SK-N-SH (cell line): ENCODE measurements around the gene DBR1. TPM values are rescaled to one million over a fixed set of nuclear protein-coding genes. Genes with fewer than 3 reads are reported as not detected.

ENCODE experiments used
- CTCF ChIA-PET: fragments of 300-600, 350-600 bp; formaldehyde crosslinking; extraction: SDS; loops from one replicate; lab custom pipeline; 2021; lab: Yijun Ruan, JAX
- POLR2A ChIA-PET: fragments of 350-600 bp; sonication (Branson Sonifier 250); formaldehyde crosslinking; extraction: SDS; loops from one replicate; lab custom pipeline; 2020; ENCODE audit warnings: antibody characterized with exemption, inconsistent platforms; lab: Yijun Ruan, JAX
- DNase-seq: peaks from one replicate; pipeline ENCODE4 v3.0.0; 2012
- H2AFZ ChIP-seq: fragments of 200-600 bp; sonication (generic); 2 replicates; pipeline ENCODE4 v1.8.1; 2016; ENCODE audit warnings: antibody characterized with exemption, mild to moderate bottlenecking, low read depth
- H3F3A ChIP-seq: fragments of 200-600 bp; sonication (generic); replicated peaks from 2 replicates; pipeline ENCODE3; 2016; ENCODE audit warnings: antibody characterized with exemption, mild to moderate bottlenecking; ENCODE audit not compliant: insufficient read depth
- H3K27ac ChIP-seq, 2 experiments: fragments of 200-500 bp in 1 of 2; fragments of 200-600 bp in 1 of 2; sonication (Bioruptor generic) in 1 of 2; sonication (generic), shearing (Covaris generic) in 1 of 2; 2 replicates each; pipeline versions ENCODE4 v1.5.1 to v1.6.1; 2014 to 2016; ENCODE audit warnings: low read depth in 2 of 2, inconsistent platforms in 1 of 2, low read length in 1 of 2, mild to moderate bottlenecking in 1 of 2, mixed read lengths in 1 of 2
- H3K27me3 ChIP-seq: fragments of 200-600 bp; sonication (generic), shearing (Covaris generic); 2 replicates; pipeline ENCODE4 v1.6.1; 2016; ENCODE audit warnings: mixed run types; ENCODE audit not compliant: insufficient read depth
- H3K36me3 ChIP-seq, 2 experiments: fragments of 200-500 bp in 1 of 2; fragments of 200-600 bp in 1 of 2; sonication (Bioruptor generic) in 1 of 2; sonication (generic) in 1 of 2; replicated peaks in 1 of 2; 2 replicates each; pipeline versions ENCODE3 to v1.5.1; 2014 to 2016; ENCODE audit warnings: low read length in 1 of 2, mild to moderate bottlenecking in 1 of 2; ENCODE audit not compliant: insufficient read depth in 2 of 2, control insufficient read depth in 1 of 2
- H3K4me1 ChIP-seq, 2 experiments: fragments of 200-500 bp in 1 of 2; fragments of 200-600 bp in 1 of 2; sonication (Bioruptor generic) in 1 of 2; sonication (generic), shearing (Covaris generic) in 1 of 2; 2 replicates each; pipeline versions ENCODE4 v1.5.1 to v1.6.1; 2014 to 2016; ENCODE audit warnings: low read depth in 1 of 2, low read length in 1 of 2, mixed run types in 1 of 2; ENCODE audit not compliant: insufficient read depth in 2 of 2, control insufficient read depth in 1 of 2
- H3K4me2 ChIP-seq: fragments of 200-600 bp; sonication (generic), shearing (Covaris generic); 2 replicates; pipeline ENCODE4 v1.6.1; 2017; ENCODE audit warnings: mixed run types
- H3K4me3 ChIP-seq, 2 experiments: fragments of 200-500 bp in 1 of 2; fragments of 200-600 bp in 1 of 2; sonication (Bioruptor generic) in 1 of 2; sonication (generic), shearing (Covaris generic) in 1 of 2; 2 replicates each; pipeline versions ENCODE4 v1.5.1 to v1.8.1; 2014 to 2016; ENCODE audit warnings: low read depth in 2 of 2, inconsistent platforms in 1 of 2, low read length in 1 of 2, mild to moderate bottlenecking in 1 of 2, mixed read lengths in 1 of 2, moderate library complexity in 1 of 2
- H3K79me2 ChIP-seq: fragments of 200-600 bp; sonication (generic); 2 replicates; pipeline ENCODE4 v1.8.1; 2017; ENCODE audit warnings: mild to moderate bottlenecking; ENCODE audit not compliant: insufficient read depth
- H3K9ac ChIP-seq: fragments of 200-600 bp; sonication (generic); 2 replicates; pipeline ENCODE4 v1.6.1; 2017; ENCODE audit warnings: mixed run types
- H3K9me2 ChIP-seq: fragments of 200-600 bp; sonication (generic); 2 replicates; pipeline ENCODE4 v1.6.1; 2017; ENCODE audit warnings: mixed run types
- H3K9me3 ChIP-seq: fragments of 200-600 bp; sonication (generic); 2 replicates; pipeline ENCODE4 v1.6.1; 2017; ENCODE audit warnings: mixed run types, mild to moderate bottlenecking, moderate library complexity
- H4K20me1 ChIP-seq: fragments of 200-600 bp; sonication (generic); 2 replicates; pipeline ENCODE4 v1.6.1; 2017; ENCODE audit warnings: mild to moderate bottlenecking, mixed run types; ENCODE audit not compliant: insufficient read depth
- GATA2 ChIP-seq: sonication (generic); formaldehyde crosslinking; IDR thresholded peaks from 2 replicates; pipeline ENCODE4 v1.5.0; 2020; ENCODE audit warnings: mild to moderate bottlenecking, missing genetic modification reagents
- MEF2A ChIP-seq: IDR thresholded peaks from 2 replicates; pipeline ENCODE4 v1.4.0; 2012; ENCODE audit warnings: low read depth, borderline replicate concordance
- MXI1 ChIP-seq: IDR thresholded peaks from 2 replicates; pipeline ENCODE4 v1.6.1; 2012; ENCODE audit warnings: mild to moderate bottlenecking, low read depth, low read length, improper control_type of control experiment
- RAD21 ChIP-seq: IDR thresholded peaks from 2 replicates; pipeline ENCODE4 v1.6.1; 2012; ENCODE audit warnings: mild to moderate bottlenecking, low read length
- RXRA ChIP-seq: IDR thresholded peaks from 2 replicates; pipeline ENCODE4 v1.4.0; 2012; ENCODE audit warnings: low read depth, mild to moderate bottlenecking, borderline replicate concordance
- WGBS: methylation state at CpG from one replicate; pipeline ENCODE4 v1.1.6; 2017; ENCODE audit warnings: low lambda C conversion rate; 5-methylcytosine and 5-hydroxymethylcytosine counted together
- polyA plus RNA-seq, 3 experiments: library from polyadenylated mRNA; depleted of rRNA; stranded (reverse); fragments of >200 nt; gene quantifications; 2 replicates each; pipeline ENCODE4 v1.2.3, GENCODE V29; 2012
- TF ChIP-seq, protein P1 (sequence below): IDR thresholded peaks from 2 replicates; pipeline ENCODE4 v1.4.0; 2012; ENCODE audit warnings: low read depth, borderline replicate concordance
- TF ChIP-seq, protein P2 (sequence below): fragments of 150-350 bp; IDR thresholded peaks from 2 replicates; pipeline ENCODE4 v1.6.1; 2017; ENCODE audit warnings: antibody characterized with exemption, low read length, low read depth, borderline replicate concordance

The DBR1 gene
- polyA plus RNA-seq, 1 of the 3 experiments (the other 2 are of a cell fraction): 9.2 TPM

DNA sequence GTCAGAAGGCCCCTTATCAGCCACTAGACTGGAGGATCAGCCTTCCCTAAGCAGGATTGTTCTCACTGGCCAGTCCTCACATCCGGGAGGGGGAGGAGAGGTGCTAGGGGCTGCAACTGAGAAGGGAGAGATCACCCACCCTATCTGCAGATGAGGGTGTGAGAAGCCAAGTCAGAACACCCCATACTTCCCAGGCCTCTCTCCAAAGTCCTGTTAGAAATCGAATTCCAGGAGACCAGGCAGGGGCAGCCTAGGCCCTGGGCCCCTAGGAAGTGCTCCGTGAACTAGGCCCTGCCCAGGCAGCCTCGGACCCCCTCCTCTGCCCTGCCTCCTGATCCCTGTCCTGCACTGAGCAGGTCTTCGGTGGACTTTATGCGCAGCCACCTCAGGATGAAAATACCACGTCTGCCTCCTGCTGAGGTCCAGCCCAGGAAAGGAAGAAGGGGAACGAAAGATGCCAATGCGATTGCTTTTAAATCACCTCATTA lies 60.2 kb downstream of the DBR1 start:
- TF ChIP-seq MXI1: 0 out of 2 replicates have a peak, but pooled peaks have one; percentile 2
- TF ChIP-seq, protein P1, sequence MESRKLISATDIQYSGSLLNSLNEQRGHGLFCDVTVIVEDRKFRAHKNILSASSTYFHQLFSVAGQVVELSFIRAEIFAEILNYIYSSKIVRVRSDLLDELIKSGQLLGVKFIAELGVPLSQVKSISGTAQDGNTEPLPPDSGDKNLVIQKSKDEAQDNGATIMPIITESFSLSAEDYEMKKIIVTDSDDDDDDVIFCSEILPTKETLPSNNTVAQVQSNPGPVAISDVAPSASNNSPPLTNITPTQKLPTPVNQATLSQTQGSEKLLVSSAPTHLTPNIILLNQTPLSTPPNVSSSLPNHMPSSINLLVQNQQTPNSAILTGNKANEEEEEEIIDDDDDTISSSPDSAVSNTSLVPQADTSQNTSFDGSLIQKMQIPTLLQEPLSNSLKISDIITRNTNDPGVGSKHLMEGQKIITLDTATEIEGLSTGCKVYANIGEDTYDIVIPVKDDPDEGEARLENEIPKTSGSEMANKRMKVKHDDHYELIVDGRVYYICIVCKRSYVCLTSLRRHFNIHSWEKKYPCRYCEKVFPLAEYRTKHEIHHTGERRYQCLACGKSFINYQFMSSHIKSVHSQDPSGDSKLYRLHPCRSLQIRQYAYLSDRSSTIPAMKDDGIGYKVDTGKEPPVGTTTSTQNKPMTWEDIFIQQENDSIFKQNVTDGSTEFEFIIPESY: no peak
- WGBS: 17% methylated on average over 4 of the region's 9 CpGs
- Histone ChIP-seq H3F3A (peaks cover 14% of the 10 kb centered on the region), H3K9me2 (no peaks in the 10 kb centered on the region), H4K20me1 (no peaks in the 10 kb centered on the region), H3K4me2 (peak overlapping the region; percentile 84), H3K4me3 (peak overlapping the region; percentile 85 to 93), H3K4me1 (peaks cover 13 to 18% of the 10 kb centered on the region in 2 experiments; a peak in 3 of 4 replicates), H3K79me2 (peaks cover 54% of the 10 kb centered on the region), H3K36me3 (peaks cover 10 to 20% of the 10 kb centered on the region in 2 experiments), H3K27ac (peak overlapping the region; percentile 89 to 94), H3K9me3 (no peaks in the 10 kb centered on the region), H3K9ac (peak overlapping the region; percentile 88), H2AFZ (peak overlapping the region; percentile 87; the same call in 1 of the 2 replicates), H3K27me3 (no peaks in the 10 kb centered on the region)
- ChIA-PET POLR2A (interaction anchor here (2.6 kb wide), 1 partner anchor 11 kb away, joined by 16 read pairs; no protein-coding TSS in a partner anchor), CTCF (interaction anchor here (1.0 to 1.8 kb wide), 4 partner anchors 12 to 45 kb away, joined by 3 to 8 read pairs (median 4); no protein-coding TSS in a partner anchor)
- DNase-seq: peak; percentile 64

DNA sequence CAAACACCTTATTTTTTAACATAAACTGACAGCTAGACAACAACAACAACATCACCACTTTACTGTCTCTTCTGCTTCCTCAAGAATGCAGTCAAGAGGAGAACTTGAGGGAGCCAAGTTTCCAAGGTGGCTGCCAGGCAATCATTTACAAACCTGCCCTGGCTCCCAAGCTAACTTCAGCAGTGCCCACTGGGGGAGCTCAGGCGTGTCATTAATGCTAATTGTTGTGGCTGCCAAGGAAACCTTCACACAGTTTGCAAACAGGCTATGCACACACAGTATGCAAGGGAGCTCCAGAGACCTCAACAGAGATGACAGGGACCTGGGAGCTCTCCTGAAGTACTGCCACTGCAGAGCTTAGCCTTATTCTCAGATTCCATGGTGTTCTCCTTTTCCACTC lies 61.4 kb downstream of the DBR1 start:
- peak overlapping the region in 1 of 2 experiments; percentile 89; a peak in 2 of 4 replicates for H3K27ac ChIP-seq
- H3K9me3 ChIP-seq: no peaks in the 10 kb centered on the region
- peaks cover 66% of the 10 kb centered on the region for H3K79me2 ChIP-seq
- ChIA-PET CTCF (interaction anchor here (0.9 to 1.5 kb wide), 3 partner anchors 9 to 46 kb away, joined by 3 to 5 read pairs (median 3); no protein-coding TSS in a partner anchor), POLR2A (no interaction called here)
- DNase-seq: no peak
- no peak overlapping the region for H3K9ac ChIP-seq
- no peaks in the 10 kb centered on the region for H4K20me1 ChIP-seq
- H3K36me3 ChIP-seq: peaks cover 10 to 22% of the 10 kb centered on the region in 2 experiments
- no peaks in the 10 kb centered on the region for H3K9me2 ChIP-seq
- H3K4me2 ChIP-seq: peak overlapping the region; percentile 84
- H3K27me3 ChIP-seq: no peaks in the 10 kb centered on the region
- H3F3A ChIP-seq: peaks cover 10% of the 10 kb centered on the region
- 57% methylated on average over 1 of the region's 1 CpG for WGBS
- no peak overlapping the region for H2AFZ ChIP-seq
- TF ChIP-seq RAD21 (no peak), MEF2A (no peak), GATA2 (CRISPR knock-in tag) (no peak), RXRA (no peak)
- TF ChIP-seq, protein P2, sequence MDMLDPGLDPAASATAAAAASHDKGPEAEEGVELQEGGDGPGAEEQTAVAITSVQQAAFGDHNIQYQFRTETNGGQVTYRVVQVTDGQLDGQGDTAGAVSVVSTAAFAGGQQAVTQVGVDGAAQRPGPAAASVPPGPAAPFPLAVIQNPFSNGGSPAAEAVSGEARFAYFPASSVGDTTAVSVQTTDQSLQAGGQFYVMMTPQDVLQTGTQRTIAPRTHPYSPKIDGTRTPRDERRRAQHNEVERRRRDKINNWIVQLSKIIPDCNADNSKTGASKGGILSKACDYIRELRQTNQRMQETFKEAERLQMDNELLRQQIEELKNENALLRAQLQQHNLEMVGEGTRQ: no peak
- TF ChIP-seq, all 33 proteins: peak for 0
- peaks cover 13% of the 10 kb centered on the region in 2 experiments; a peak in 3 of 4 replicates for H3K4me1 ChIP-seq
- H3K4me3 ChIP-seq: no peak overlapping the region; a peak in 1 of 4 replicates
